HG03025 (cell line): ENCODE results near the gene STOML3.
A peak's percentile ranks its signal among the peaks of the same experiment; 100 is the strongest.
"Not testable (repeated sequence)": the region's sequence is repeated elsewhere in the genome, so short reads cannot be mapped to it uniquely, and the experiment has no call there.

ENCODE experiments used
- ATAC-seq: cut with Tn5 transposase; IDR thresholded peaks from one replicate; pipeline ENCODE4 v1.9.1; 2021; ENCODE audit warnings: mild to moderate bottlenecking, moderate library complexity; ENCODE audit not compliant: unreplicated experiment, low FRiP score

Gene STOML3, protein sequence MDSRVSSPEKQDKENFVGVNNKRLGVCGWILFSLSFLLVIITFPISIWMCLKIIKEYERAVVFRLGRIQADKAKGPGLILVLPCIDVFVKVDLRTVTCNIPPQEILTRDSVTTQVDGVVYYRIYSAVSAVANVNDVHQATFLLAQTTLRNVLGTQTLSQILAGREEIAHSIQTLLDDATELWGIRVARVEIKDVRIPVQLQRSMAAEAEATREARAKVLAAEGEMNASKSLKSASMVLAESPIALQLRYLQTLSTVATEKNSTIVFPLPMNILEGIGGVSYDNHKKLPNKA

DNA sequence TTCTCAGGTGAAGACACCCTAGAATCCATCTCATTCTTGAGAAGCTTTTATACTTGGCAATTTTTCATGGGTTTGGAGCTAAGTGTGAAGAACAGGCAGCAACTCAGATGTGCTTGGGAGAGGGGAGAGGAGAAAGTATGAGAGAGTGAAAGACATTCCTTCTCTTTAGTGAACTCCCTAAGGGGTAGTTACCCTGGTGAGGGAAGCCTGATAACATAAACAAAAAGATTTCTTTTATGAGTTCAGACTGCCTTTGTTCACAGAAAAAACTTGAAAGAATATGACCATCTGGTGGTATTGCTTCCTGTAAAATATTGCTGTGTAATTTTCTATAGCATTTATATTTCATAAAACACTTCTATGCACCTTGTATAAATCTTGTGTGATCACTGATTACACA lies at the start of gene STOML3:
Gene STOML3 (minus strand): TSS at position 139 of the 400 bp plus-strand sequence. CDS start 110 bp downstream, at position 29.
- no peak for ATAC-seq

DNA sequence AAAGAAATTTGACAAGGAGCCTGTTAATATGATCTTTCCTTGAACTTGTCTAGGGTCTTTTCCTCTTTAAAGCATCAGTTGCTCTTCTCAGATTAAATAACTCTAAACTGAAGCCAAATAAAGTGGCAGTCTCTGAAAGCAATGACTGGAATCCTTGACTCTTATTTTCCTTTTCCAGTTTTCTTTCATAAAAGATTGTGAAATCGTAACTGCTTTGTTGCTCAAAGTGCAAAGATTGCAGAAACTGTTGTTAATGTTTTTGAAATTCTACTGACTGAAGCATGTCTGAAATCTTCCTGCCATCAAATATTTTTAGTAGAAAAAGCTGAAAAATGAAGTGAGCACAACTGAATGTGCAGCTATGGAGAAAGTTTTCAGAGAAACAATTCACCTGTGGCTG lies 49.6 kb upstream of the STOML3 start:
- no peak for ATAC-seq

DNA sequence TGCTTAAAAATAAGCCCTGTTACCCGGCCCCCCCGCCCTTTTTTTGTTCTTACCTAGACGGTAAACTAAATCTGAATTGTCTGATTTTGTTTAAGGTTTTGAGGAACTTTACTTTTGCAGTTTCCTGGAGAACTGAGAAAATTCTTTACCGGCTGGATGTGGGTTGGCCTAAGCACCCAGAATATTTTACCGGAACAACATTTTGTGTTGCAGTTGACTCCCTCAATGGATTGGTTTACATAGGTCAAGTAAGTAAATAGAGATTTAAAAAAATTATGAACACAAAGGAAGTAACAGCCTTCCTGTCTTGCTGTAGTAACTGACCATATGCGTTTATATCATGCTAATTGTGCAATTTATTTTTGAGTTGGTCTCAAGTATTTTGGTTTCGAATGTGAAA lies 48.4 kb upstream of the STOML3 start:
- no peak for ATAC-seq

DNA sequence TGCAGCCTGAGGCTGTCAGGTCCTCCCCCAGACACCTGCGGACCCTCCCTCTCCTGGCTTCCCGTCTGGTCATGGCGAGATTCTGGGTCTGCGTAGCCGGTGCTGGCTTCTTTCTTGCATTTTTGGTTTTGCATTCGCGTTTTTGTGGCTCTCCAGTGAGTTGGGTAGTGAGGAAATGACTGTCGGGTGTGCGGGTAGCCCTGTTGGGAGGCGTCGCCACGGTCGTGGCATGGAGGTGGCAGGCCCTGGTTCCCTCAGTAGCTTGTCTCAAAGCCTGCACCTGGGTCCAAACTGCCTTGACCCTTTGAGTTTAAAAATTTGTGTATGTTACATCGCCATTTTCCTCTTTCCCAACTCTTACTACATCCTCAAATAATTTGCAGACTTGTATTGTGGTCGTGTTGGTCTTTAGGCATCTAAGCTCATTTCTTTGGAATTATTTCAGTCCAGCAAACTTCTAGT lies 48.0 kb upstream of the STOML3 start:
- ATAC-seq: peak; percentile 18

DNA sequence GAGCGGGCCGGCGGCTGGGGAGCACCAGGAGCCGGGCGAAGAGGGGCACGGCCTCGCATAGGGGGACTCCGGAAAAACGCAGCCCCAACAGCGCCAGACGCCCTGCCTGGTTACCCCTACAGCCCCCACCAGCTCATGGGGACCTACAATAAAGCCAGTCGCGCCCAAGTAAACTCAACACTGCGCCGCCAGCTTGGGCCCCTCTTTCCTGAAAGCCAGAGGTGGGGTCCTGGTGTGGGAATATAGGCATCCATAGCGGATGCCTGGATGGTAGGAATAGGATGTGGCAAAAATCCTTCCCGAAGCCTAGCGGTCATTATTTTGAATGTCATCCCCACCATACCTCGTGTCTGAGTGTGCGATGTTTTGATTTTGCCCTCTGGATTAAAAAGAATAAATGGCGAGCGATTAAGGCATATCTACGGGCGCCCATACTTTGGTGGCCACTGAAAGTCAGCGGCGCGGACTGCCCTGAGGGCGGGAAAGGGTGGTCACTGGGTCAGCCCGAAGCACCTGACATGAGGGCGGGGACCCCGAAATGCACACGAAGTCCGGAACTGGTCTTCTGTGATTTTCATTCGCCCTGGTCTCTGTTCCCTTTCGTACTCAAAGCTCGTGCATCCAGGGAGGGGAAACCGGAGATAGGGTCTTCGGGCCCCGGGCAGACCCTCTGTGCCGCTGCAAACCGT lies 47.4 kb upstream of the STOML3 start, which contains the start of the genes NHLRC3 and PROSER1:
Gene NHLRC3 (plus strand): TSS at position 577 of the 689 bp plus-strand sequence. CDS start 184 bp downstream, outside the sequence.
Gene PROSER1 (minus strand): TSS at position 210 of the 689 bp plus-strand sequence. CDS start 847 bp downstream, outside the sequence.
- peak; percentile 63 for ATAC-seq

DNA sequence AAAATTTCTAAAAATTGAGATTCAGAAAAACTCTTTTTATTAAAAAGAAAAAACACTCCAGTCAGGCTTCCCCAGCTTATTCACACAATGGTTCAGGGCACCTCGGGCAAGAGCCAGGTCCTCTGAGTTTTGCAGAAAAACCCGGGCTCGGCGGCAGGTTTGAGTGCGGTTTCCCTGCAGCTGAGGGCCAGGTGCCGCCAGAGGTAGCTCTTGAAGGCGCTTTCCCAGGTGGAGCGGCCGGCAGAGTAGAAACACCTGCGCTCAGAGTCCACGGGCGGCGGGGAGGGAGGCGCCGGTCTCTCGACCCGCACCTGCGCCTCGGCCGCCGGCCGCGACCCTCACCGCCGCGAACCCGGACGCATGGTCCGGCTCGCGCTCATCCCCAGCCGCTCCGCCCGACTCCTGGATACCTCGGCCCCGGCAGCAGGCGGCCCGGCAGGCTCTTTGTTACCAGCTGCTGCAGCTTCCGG lies 46.8 kb upstream of the STOML3 start:
- ATAC-seq: peak; percentile 30

DNA sequence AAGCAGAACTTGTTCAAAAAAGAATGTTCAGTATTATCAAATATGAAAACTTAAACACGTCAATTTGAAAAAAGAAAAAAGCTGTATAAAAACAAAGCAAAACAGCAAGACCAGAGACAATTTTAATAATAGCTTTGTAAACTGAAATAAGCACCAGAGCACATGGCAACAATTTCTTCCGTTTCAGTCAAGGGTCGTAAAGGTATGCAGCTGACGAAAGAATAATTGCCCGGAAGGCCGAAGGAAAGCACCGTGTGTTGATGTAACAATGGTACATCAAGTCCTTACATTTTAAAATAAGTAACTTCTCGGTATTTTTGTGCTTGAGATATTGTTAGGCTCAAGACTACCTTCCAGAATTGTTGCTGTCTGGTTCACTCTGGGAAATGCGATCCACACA lies 45.6 kb upstream of the STOML3 start:
- no peak for ATAC-seq

DNA sequence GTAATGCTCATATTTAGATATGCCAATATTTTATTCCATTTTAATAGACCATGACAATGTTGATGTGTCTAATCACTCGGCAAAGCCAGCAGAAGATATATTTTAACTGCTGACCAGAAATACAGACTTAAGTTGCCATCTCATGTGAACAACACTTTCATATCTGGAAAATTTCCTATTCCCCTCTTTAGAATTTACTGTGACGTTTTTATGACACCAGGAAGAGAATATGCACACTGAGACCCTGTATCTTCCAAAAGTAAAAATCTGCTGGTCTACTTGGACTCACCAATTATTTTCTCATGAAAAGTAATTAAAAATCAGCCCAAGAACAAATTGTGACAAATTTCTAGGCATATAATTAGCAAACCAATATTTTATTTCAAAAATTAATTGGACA lies 45.2 kb upstream of the STOML3 start:
- no peak for ATAC-seq

DNA sequence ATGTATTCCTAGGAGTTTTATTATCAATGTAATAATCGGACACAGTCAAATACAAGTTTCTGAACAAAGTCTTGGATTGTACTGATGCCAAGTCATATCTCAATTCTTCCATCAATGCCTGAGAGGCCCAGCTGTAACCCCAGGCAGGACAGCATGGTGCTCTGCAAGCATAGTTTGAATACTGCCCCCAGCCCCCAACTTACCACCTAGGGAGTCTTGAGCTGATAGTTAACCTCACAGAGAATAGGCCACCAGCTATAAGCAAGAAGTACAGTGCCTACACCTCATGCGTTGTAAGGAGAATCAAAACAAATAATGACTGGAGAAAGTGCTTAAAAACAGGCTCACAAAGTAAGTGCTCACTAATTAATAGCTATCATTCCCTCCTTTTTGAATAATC lies 44.6 kb upstream of the STOML3 start:
- ATAC-seq: no peak

DNA sequence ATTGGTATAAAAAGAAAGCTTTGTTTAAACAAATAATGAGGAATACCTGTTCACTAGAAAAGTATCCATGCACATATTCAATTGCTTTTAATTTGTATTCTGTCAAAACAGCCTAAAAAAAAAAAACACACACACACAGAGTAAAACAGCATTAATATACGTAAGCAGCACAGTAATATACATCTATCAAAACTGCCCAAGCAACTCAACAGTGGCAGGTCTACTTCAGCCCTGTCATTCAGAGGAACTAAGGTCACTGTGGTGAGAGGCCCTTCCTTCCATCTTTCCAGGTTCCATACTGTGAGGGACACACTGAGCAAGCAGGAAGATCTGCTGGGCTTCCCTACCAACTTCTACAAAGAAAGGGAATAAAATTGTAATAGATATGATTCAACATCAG lies 43.5 kb upstream of the STOML3 start:
- ATAC-seq: no peak

DNA sequence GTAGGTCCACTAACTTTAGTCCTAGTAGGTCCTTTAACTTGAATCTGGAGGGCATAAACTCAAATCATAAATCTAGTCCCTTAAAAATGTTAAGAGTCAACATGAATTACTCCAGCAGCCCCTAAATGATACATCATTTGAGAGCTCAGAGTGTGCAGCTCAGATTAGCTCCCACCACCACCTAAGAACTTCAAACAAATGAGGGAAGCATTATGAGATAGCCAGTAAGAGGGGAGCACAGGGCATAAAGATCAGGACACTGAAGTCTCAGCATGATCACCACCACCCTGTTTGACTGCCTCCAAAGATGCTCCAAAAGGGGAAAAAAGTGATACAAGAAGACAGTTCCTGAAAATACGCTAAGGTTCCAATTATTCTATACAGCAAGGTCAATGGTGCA lies 41.5 kb upstream of the STOML3 start:
- ATAC-seq: no peak

DNA sequence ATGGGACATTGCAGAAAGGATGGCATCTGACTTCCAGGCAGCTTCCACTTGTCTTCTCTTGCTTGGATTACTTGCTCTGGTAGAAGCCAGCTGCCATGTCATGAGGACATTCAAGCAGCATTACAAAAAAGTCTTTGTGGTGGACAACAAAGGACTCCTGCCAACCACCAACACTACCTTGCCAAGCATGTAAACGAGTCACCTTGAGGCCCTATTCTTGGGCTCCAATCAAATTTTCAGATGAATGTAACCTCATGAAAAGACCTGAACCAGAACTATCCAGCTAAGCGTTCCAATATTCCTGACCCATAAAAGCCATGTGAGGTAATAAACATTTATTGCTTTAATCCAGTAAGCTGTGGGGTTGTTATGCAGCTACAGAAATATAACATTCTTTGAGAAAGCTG lies 34.8 kb upstream of the STOML3 start:
- ATAC-seq: no peak

DNA sequence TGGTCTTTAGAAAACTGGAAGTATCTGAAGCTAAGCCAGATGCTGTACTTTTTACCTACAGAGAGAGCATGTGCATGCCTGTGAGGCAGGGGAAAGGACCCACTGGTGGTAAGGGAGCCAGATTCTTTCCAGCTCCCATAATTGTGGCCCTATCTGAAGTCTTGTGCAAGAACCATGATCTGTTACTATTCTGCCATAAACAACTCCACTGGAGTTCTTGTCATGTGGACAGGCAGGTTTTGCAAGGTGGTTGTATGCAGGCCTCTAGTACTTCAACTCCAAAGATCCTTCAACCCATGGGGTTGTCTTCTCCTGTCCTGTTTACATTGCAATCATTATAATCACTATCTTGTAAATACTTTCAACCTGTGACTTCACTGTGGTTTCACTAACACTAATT lies 33.1 kb upstream of the STOML3 start:
- ATAC-seq: no peak

DNA sequence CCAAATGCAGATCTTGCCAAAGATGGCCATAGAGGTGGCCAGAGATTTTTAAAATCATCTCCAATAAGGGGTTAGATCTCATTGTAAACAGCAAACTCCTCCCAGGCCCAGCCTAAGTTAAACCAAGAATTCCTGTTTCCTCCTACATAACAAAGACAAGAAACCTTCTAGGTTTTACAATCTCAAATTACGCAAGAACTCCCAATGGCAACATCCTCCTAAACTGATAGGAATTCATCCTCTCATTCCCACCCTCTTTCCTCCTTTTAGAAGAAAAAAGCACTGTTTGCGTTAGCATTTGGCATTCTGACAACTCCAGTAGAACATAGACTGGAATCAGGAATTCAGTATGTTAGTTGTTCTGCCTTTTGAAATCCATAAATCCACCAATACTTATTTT lies 32.7 kb upstream of the STOML3 start:
- ATAC-seq: no peak

DNA sequence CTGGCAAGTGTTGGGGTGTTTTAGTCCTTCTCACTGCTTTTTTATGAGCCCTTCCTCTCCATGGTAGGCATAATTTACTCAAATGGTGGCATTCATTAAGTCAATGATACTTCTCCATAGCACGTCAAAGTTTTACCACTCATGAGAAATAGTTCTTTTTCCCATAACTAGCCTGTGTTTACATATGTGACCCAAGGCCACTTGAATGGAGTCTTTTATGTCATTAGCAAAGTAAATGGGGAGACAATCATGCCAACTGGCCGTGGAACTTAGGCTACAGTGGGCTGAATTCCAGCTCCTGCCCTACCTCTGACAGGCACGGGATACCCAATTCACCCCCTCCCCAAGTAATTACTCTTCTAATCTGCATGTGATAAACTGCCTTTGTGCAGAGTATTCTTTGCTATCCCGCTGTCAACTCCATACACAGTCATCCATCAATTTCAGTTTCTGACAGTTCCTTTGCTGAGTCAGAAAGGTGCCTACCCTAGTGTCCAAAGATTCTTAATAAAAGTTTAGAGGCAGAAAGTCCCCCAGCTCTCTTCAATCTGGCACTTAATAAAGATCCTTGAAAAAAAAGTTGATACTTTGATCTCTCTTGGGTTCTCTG lies 30.3 kb upstream of the STOML3 start:
- ATAC-seq: no peak

DNA sequence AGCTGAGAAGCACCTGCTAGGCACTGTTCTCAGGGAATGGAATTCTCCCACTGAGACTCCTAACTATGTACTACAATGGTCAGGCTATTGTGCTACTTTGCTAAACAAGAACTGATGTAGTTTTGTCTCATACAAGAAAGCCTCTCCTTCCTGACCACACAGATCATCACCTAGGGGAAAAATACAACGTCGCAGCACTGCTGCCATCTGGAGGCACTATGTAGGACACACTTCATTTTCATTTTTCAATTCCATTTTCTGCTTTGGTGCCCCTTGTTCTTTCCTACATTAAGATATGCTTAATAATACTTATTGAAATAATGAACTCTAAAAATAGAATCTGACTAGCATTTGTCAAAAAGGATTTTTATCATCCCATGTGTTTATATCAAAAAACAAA lies 26.2 kb upstream of the STOML3 start:
- peak; percentile 77 for ATAC-seq

DNA sequence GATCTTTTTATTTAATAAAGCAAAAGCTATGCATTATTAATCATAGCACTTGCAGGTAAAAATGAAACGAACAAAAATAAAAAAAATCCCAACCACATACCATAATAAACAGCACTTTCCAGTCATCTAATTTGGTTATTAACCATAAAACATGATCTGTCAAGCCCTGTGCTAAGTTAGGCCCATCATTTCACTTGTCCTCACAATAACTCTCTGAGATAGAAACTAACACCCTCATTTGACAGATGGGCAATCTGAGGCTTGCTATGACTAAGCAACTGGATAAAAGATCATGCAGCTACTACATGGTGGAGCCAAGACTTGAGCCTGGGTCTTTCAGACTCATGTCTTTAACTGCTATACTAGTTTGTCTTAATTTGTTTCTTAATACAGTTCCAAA lies 25.5 kb upstream of the STOML3 start:
- peak; percentile 57 for ATAC-seq

DNA sequence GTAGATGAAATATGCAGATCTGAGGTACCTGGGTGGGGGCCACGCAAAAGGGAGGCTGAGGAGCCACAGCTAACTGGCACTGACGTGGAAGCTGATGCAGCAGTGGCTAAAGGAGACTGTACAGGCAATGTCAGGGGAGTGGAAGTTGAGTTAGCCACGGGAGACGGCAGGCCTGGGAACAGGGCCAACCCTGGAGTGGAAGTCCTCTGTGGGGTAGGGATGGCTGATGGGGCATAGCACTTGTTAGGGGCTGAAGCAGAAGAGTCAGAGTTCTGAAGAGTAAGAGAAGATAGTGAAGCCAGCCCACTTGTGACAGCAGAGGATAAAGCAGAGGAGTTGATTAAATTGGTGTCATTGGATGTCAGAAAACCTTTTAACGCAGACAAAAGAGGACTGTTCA lies 22.8 kb upstream of the STOML3 start:
- no peak for ATAC-seq

DNA sequence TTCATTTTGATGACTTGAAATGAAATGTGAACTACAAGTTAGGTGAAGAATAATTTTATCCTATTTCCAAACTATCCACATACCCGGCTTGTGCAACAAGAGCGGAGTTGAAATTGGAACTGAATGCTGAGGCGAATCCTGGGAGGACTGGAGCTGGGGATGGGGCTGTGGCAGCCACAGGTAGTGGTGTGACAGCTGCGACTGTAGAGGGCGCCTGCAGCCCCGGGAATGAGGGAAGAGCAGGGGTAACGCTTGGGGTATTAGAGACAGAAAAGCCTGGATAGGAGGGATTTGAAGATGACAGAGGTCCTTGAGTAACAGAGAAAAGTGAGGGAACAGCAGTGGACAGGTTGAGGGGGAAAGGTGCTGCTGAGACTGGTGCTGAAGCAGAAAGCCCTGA lies 22.0 kb upstream of the STOML3 start:
- no peak for ATAC-seq

DNA sequence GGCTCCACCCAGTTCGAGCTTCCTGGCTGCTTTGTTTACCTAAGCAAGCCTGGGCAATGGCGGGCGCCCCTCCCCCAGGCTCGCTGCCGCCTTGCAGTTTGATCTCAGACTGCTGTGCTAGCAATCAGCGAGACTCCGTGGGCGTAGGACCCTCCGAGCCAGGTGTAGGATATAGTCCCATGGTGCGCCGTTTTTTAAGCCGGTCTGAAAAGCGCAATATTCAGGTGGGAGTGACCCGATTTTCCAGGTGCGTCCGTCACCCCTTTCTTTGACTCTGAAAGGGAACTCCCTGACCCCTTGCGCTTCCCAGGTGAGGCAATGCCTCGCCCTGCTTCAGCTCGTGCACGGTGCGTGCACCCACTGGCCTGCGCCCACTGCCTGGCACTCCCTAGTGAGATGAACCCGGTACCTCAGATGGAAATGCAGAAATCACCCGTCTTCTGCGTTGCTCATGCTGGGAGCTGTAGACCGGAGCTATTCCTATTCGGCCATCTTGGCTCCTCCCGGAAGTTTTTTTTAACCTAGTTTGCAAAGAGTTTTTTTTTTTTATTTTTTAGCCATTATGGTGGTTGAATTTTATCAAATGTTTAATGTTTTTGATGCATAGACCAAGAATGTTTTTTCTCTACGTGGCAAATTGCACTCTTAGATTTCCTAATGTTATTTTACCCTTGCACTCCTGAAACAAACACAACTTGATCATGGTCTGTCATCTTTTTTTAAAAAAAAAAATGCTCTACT lies 15.9 kb upstream of the STOML3 start:
- ATAC-seq: not testable (repeated sequence)

DNA sequence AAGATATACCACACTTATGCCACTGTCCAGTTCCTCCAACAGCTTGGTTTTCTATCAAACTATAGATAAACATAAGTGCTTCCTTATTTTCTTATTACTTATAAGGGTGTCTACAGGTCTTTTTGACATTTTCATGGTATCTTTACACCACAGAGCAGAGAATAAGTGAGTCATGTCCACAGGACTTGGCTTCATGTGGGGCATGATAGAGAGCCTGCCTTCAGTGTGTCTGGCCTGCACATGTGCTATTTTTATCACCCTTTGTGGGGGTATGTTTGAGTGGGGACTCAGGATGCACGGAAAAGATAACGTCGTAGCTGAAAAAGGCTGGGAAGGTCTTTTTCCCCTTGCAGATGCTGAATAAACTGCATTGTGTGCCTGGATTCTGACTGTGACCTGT lies 8.1 kb upstream of the STOML3 start:
- ATAC-seq: no peak
